H1 (cell line): ENCODE results near the gene RALA. TPM values are rescaled to one million over a fixed set of nuclear protein-coding genes. Genes with fewer than 3 reads are reported as not detected.

Experiments used
- ATF2 ChIP-seq: IDR thresholded peaks from 2 replicates; pipeline ENCODE4 v1.6.1; 2012; ENCODE audit warnings: low read length, inconsistent platforms
- CEBPB ChIP-seq: IDR thresholded peaks from 2 replicates; pipeline ENCODE4 v1.6.1; 2012; ENCODE audit warnings: low read depth, low read length
- SP2 ChIP-seq: IDR thresholded peaks from 2 replicates; pipeline ENCODE4 v1.6.1; 2012; ENCODE audit warnings: mild to moderate bottlenecking, low read length, inconsistent platforms
- SRF ChIP-seq: IDR thresholded peaks from 2 replicates; pipeline ENCODE4 v1.6.1; 2011; ENCODE audit warnings: mild to moderate bottlenecking, low read depth, low read length, moderate library complexity
- TBP ChIP-seq: IDR thresholded peaks from 2 replicates; pipeline ENCODE4 v1.6.1; 2011; ENCODE audit warnings: low read depth, low read length, improper control_type of control experiment
- polyA plus RNA-seq, 7 experiments: library from polyadenylated mRNA; depleted of rRNA in 3 of 7; stranded (reverse) in 5 of 7; unstranded in 2 of 7; fragments of >200 nt in 5 of 7; fragments of 200-250 nt in 2 of 7; gene quantifications; 1 replicate in 5 of 7; 2 replicates in 1 of 7; 4 replicates in 1 of 7; pipeline versions ENCODE4 v1.2.1 to v1.2.3, GENCODE V29; 2011 to 2013; ENCODE audit warnings: missing spikeins in 2 of 7, mixed read lengths in 2 of 7
- total RNA-seq: library from RNA; stranded (reverse); fragmentation: NEBNext Ultra II Directional; extraction: Animal tissue kit (Norgen Biotek cat#: 25700); gene quantifications from 2 replicates; pipeline ENCODE4 v1.2.1, GENCODE V29; 2021
- TF ChIP-seq, protein P1 (sequence below): IDR thresholded peaks from 2 replicates; pipeline ENCODE4 v1.6.1; 2012; ENCODE audit warnings: inconsistent platforms

Gene RALA
- total and polyA plus RNA-seq, 2 of the 8 experiments (the other 6 are each of a cell fraction or from before 2014, with no cell fraction given): 24.1 to 72.8 TPM

GRCh38 chr7:39637963-39638485, 14.7 kb downstream of the RALA start (continued):
- TF ChIP-seq SP2 (no peak), CEBPB (no peak), ATF2 (no peak), TBP (no peak), SRF (no peak)
- TF ChIP-seq, protein P1, sequence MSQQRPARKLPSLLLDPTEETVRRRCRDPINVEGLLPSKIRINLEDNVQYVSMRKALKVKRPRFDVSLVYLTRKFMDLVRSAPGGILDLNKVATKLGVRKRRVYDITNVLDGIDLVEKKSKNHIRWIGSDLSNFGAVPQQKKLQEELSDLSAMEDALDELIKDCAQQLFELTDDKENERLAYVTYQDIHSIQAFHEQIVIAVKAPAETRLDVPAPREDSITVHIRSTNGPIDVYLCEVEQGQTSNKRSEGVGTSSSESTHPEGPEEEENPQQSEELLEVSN: no peak
